Testis (tissue), 3 donors: ENCODE measurements around the gene VPS51. TPM values are rescaled to one million over a fixed set of nuclear protein-coding genes. Genes with fewer than 3 reads are reported as not detected.

Experiments
- DNase-seq: peaks from one replicate; pipeline ENCODE4 v3.0.0-alpha.2; 2019
- H3K27ac ChIP-seq, 2 donors: fragments of 200-600 bp; sonication (generic); one replicate each; pipeline ENCODE4 v1.5.1; 2019
- H3K27me3 ChIP-seq: fragments of 200-600 bp; sonication (generic); one replicate; pipeline ENCODE4 v1.5.1; 2019
- H3K36me3 ChIP-seq: fragments of 200-600 bp; sonication (generic); one replicate; pipeline ENCODE4 v1.5.1; 2017; ENCODE audit warnings: low read depth; ENCODE audit errors: missing control alignments
- H3K4me1 ChIP-seq: fragments of 200-600 bp; sonication (generic); one replicate; pipeline ENCODE4 v1.5.1; 2019
- H3K4me3 ChIP-seq, 2 donors: fragments of 200-600 bp; sonication (generic); one replicate each; pipeline ENCODE4 v1.5.1; 2017 to 2019
- H3K9me3 ChIP-seq: fragments of 200-600 bp; sonication (generic); one replicate; pipeline ENCODE4 v1.5.1; 2017
- CTCF ChIP-seq, 3 experiments: fragments of 450-650 bp in 2 of 3; fragments of 200-600 bp in 1 of 3; sonication (generic) in 1 of 3; IDR thresholded peaks; one replicate each; pipeline ENCODE4 v1.5.1; 2016 to 2019; ENCODE audit warnings: antibody characterized with exemption in 3 of 3, mild to moderate bottlenecking in 2 of 3, moderate library complexity in 1 of 3
- POLR2A ChIP-seq: fragments of 450-650 bp; IDR thresholded peaks from one replicate; pipeline ENCODE4 v1.6.1; 2017; ENCODE audit warnings: antibody characterized with exemption, mild to moderate bottlenecking, moderate library complexity
- WGBS, 2 donors: methylation state at CpG; one replicate each; pipeline ENCODE4 v1.1.5; 2018; 5-methylcytosine and 5-hydroxymethylcytosine counted together
- intact Hi-C: fragments of 100-400 bp; cut with DNase I; formaldehyde crosslinking; loops from one replicate; pipeline ENCODE4 v1.15.1; 2023; ENCODE audit warnings: low total_unique reads
- polyA plus RNA-seq: library from polyadenylated mRNA; stranded (reverse); fragments of 350-450 nt; fragmentation: Illumina TruSeq; extraction: RNeasy Lipid Tissue Mini Kit (QIAGEN cat#74804); gene quantifications from one replicate; pipeline ENCODE4 v1.2.3, GENCODE V29; 2014; ENCODE audit warnings: low read depth, low replicate concordance; ENCODE audit not compliant: insufficient read depth
- total RNA-seq, 2 donors: library from RNA; depleted of rRNA; stranded (reverse); fragments of >200 nt; gene quantifications; one replicate each; pipeline ENCODE4 v1.2.3, GENCODE V29; 2016

Gene VPS51
- total and polyA plus RNA-seq, 3 donors from 2014 or later, result 91.1 to 252 (median 173) TPM

GRCh38 chr11:65111159-65111743 is 15.2 kb downstream of the VPS51 start:
- TF ChIP-seq POLR2A (no peak), CTCF (IDR thresholded peaks at IDR 0.05) (no peak)
- DNase-seq, result no peak
- intact Hi-C loops, result loop anchor here (10.0 kb wide), 1 partner anchor 96 kb away; the partner anchor contains the start of gene ARL2
- Histone ChIP-seq H3K4me3 (peak overlapping the region; percentile 41 to 42), H3K27me3 (no peaks in the 10 kb centered on the region), H3K9me3 (no peaks in the 10 kb centered on the region), H3K27ac (no peak overlapping the region), H3K4me1 (peaks cover 15% of the 10 kb centered on the region), H3K36me3 (no peaks in the 10 kb centered on the region)
- WGBS, 2 donors, result 53 to 56% methylated on average over 10 to 31 of the region's 31 CpGs

- H3K27me3 ChIP-seq, result no peaks in the 10 kb centered on the region
- peaks cover 21% of the 10 kb centered on the region for H3K4me1 ChIP-seq
- 2 to 7% methylated on average over 25 to 51 of the region's 64 CpGs for WGBS, 2 donors
- peak; percentile 97 for DNase-seq
- TF ChIP-seq POLR2A (peak; percentile 62), CTCF (IDR thresholded peaks at IDR 0.05) (no peak)
- peak within 1 kb of the TSS; percentile 41 to 42 for H3K4me3 ChIP-seq
- H3K36me3 ChIP-seq, result no peaks in the 10 kb centered on the region
- H3K27ac ChIP-seq, result peak within 1 kb of the TSS in 1 of 2 donors; percentile 21
- intact Hi-C loops, result loop anchor here (10.0 kb wide), 1 partner anchor 97 kb away; the partner anchor contains the start of gene ARL2
- H3K9me3 ChIP-seq, result no peaks in the 10 kb centered on the region
Observed at GRCh38 chr11:65111744-65112545, 15.9 kb downstream of the VPS51 start, which contains the start of gene TM7SF2. Gene TM7SF2, plus strand, starts transcription at chr11:65111872. Its CDS starts 144 bp downstream, at chr11:65112016.

GRCh38 chr11:65112546-65113360 is 16.7 kb downstream of the VPS51 start:
- H3K4me1 ChIP-seq, result peaks cover 21% of the 10 kb centered on the region
- DNase-seq, result peak; percentile 68
- no peaks in the 10 kb centered on the region for H3K36me3 ChIP-seq
- WGBS, 2 donors, result 3 to 10% methylated on average over 2 to 56 of the region's 57 CpGs
- no peaks in the 10 kb centered on the region for H3K27me3 ChIP-seq
- H3K9me3 ChIP-seq, result no peaks in the 10 kb centered on the region
- H3K27ac ChIP-seq, result peak overlapping the region in 1 of 2 donors; percentile 21
- intact Hi-C loops, result loop anchor here (10.0 kb wide), 1 partner anchor 98 kb away; the partner anchor contains the start of gene ARL2
- H3K4me3 ChIP-seq, result peak overlapping the region; percentile 41 to 42
- TF ChIP-seq CTCF (IDR thresholded peaks at IDR 0.05) (peak; percentile 83 to 85 (median 83)), POLR2A (no peak)

- H3K27ac ChIP-seq, result no peak overlapping the region
- H3K36me3 ChIP-seq, result no peaks in the 10 kb centered on the region
- 10 to 21% methylated on average over 12 to 14 of the region's 14 CpGs for WGBS, 2 donors
- DNase-seq, result no peak
- intact Hi-C loops, result loop anchor here (10.0 kb wide), 1 partner anchor 99 kb away; the partner anchor contains the start of gene ARL2
- TF ChIP-seq POLR2A (no peak), CTCF (IDR thresholded peaks at IDR 0.05) (no peak)
- no peaks in the 10 kb centered on the region for H3K27me3 ChIP-seq
- H3K9me3 ChIP-seq, result no peaks in the 10 kb centered on the region
- peaks cover 21% of the 10 kb centered on the region for H3K4me1 ChIP-seq
- no peak overlapping the region for H3K4me3 ChIP-seq
Observed at GRCh38 chr11:65113361-65113756, 17.3 kb downstream of the VPS51 start.
